Measurements from ENCODE around the gene ARHGAP4. TPM values are rescaled to one million over a fixed set of nuclear protein-coding genes. Genes with fewer than 3 reads are reported as not detected.

Gene ARHGAP4
- total and polyA plus RNA-seq, 2 of the 4 experiments (the other 2 are of a cell fraction) = 0.18 to 0.72 TPM

GRCh38 chrX:153965406-153965805 is 39.3 kb upstream of the ARHGAP4 start:
- Histone ChIP-seq H4K8ac (ENCODE audit: low read depth in 2 of 2, low read length in 2 of 2) (no peak overlapping the region), H4K5ac (ENCODE audit: low read depth, low read length) (no peak overlapping the region), H2AK9ac (replicated peaks; ENCODE audit: low read depth, low read length, poor library complexity) (no peak overlapping the region), H3K4me2 (ENCODE audit: low read depth, low read length) (no peak overlapping the region), H3K27me3 (ENCODE audit: control insufficient read depth, insufficient read depth, low read length) (no peaks in the 10 kb centered on the region), H3K36me3 (ENCODE audit: control insufficient read depth, insufficient read depth, low read length) (peaks cover 33% of the 10 kb centered on the region), H2AK5ac (ENCODE audit: low read depth, low read length) (no peak overlapping the region), H2AFZ (replicated peaks; ENCODE audit: low read length, poor library complexity) (no peak overlapping the region), H3K18ac (ENCODE audit: low read depth, low read length) (no peak overlapping the region), H3K4ac (ENCODE audit: low read depth, low read length) (no peak overlapping the region), H3K27ac (ENCODE audit: insufficient read depth, low read length) (no peak overlapping the region), H3K9me1 (ENCODE audit: insufficient read depth, low read length) (peaks cover 9% of the 10 kb centered on the region; the same call in 1 of the 2 replicates), H2BK5ac (ENCODE audit: low read depth, low read length, poor library complexity, severe bottlenecking) (no peak overlapping the region), H2BK120ac (ENCODE audit: low read depth, low read length) (no peak overlapping the region), H3K14ac (replicated peaks; ENCODE audit: low read depth, low read length) (no peak overlapping the region), H3K4me1 (ENCODE audit: control insufficient read depth, insufficient read depth, low read length) (peaks cover 18% of the 10 kb centered on the region), H2BK20ac (ENCODE audit: low read depth, low read length) (no peak overlapping the region), H2BK15ac (ENCODE audit: low read depth, low read length) (no peak overlapping the region), H3K79me1 (ENCODE audit: low read depth in 1 of 2, low read length in 2 of 2) (peaks cover 5 to 22% of the 10 kb centered on the region in 2 experiments; a peak in 3 of 4 replicates), H3K9ac (ENCODE audit: low read depth, low read length) (no peak overlapping the region), H4K91ac (ENCODE audit: insufficient read depth, low read depth, low read length) (no peak overlapping the region), H3K9me3 (ENCODE audit: control insufficient read depth, insufficient read depth, low read length) (no peaks in the 10 kb centered on the region), H3K23ac (ENCODE audit: low read depth, low read length) (no peak overlapping the region), H3K56ac (ENCODE audit: extremely low read depth, insufficient read depth, low read length) (no peak overlapping the region), H4K20me1 (ENCODE audit: insufficient read depth, low read length) (peaks cover 76% of the 10 kb centered on the region), H3K4me3 (ENCODE audit: insufficient read depth, low read depth, low read length) (no peak overlapping the region)
- POLR2A ChIA-PET (ENCODE audit: unreplicated experiment) = no interaction called here
- BruUV-seq (replicated peaks) = no TSS peak
- ATAC-seq (ENCODE audit: low read depth) (no peak), DNase-seq (no peak)
- in situ Hi-C loops (cut with MboI; ENCODE audit: low sequenced_read_pairs) (loop anchor here (10.0 kb wide), 1 partner anchor 201 kb away; the partner anchor contains the start of gene PLXNB3), dilution Hi-C loops (cut with HindIII; ENCODE audit: low sequenced_read_pairs, unreplicated experiment) (no loop called here), intact Hi-C loops (cut with micrococcal nuclease) (no loop called here)
- CTCF ChIA-PET = no interaction called here
- no CpG with 5 or more reads among the region's 5 CpGs for WGBS, 2 experiments (ENCODE audit: extremely low coverage in 2 of 2, insufficient read length in 1 of 2)
- TF ChIP-seq MAFK (IDR thresholded peaks at IDR 0.05; ENCODE audit: low read depth, low read length) (no peak), RFX5 (IDR thresholded peaks at IDR 0.05; ENCODE audit: low read depth, low read length) (no peak), FOS (IDR thresholded peaks at IDR 0.05; ENCODE audit: low read depth, low read length) (no peak), MAZ (IDR thresholded peaks at IDR 0.05; ENCODE audit: borderline replicate concordance, low read depth, low read length) (no peak), NFE2L2 (IDR thresholded peaks at IDR 0.05; ENCODE audit: low read depth, low read length) (no peak), CEBPB (IDR thresholded peaks at IDR 0.05; ENCODE audit: low read depth, low read length) (no peak), POLR2A (IDR thresholded peaks at IDR 0.05; ENCODE audit: low read depth, low read length) (no peak), BHLHE40 (IDR thresholded peaks at IDR 0.05; ENCODE audit: low read depth, low read length) (no peak), MXI1 (IDR thresholded peaks at IDR 0.05; ENCODE audit: borderline replicate concordance, low read depth, low read length) (no peak), SMC3 (IDR thresholded peaks at IDR 0.05; ENCODE audit: low read depth, low read length) (no peak), CHD1 (IDR thresholded peaks at IDR 0.05; ENCODE audit: low read depth, low read length) (no peak), RAD21 (IDR thresholded peaks at IDR 0.05; ENCODE audit: low read length) (no peak), RCOR1 (IDR thresholded peaks at IDR 0.05; ENCODE audit: insufficient replicate concordance, low read length) (no peak)
- TF ChIP-seq, protein P1, sequence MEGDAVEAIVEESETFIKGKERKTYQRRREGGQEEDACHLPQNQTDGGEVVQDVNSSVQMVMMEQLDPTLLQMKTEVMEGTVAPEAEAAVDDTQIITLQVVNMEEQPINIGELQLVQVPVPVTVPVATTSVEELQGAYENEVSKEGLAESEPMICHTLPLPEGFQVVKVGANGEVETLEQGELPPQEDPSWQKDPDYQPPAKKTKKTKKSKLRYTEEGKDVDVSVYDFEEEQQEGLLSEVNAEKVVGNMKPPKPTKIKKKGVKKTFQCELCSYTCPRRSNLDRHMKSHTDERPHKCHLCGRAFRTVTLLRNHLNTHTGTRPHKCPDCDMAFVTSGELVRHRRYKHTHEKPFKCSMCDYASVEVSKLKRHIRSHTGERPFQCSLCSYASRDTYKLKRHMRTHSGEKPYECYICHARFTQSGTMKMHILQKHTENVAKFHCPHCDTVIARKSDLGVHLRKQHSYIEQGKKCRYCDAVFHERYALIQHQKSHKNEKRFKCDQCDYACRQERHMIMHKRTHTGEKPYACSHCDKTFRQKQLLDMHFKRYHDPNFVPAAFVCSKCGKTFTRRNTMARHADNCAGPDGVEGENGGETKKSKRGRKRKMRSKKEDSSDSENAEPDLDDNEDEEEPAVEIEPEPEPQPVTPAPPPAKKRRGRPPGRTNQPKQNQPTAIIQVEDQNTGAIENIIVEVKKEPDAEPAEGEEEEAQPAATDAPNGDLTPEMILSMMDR (conservative IDR thresholded peaks at IDR 0.05; ENCODE audit: low read depth, low read length) = no peak
- TF ChIP-seq, protein P2, sequence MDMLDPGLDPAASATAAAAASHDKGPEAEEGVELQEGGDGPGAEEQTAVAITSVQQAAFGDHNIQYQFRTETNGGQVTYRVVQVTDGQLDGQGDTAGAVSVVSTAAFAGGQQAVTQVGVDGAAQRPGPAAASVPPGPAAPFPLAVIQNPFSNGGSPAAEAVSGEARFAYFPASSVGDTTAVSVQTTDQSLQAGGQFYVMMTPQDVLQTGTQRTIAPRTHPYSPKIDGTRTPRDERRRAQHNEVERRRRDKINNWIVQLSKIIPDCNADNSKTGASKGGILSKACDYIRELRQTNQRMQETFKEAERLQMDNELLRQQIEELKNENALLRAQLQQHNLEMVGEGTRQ (IDR thresholded peaks at IDR 0.05; ENCODE audit: low read depth, low read length) = no peak
- TF ChIP-seq, protein P3, sequence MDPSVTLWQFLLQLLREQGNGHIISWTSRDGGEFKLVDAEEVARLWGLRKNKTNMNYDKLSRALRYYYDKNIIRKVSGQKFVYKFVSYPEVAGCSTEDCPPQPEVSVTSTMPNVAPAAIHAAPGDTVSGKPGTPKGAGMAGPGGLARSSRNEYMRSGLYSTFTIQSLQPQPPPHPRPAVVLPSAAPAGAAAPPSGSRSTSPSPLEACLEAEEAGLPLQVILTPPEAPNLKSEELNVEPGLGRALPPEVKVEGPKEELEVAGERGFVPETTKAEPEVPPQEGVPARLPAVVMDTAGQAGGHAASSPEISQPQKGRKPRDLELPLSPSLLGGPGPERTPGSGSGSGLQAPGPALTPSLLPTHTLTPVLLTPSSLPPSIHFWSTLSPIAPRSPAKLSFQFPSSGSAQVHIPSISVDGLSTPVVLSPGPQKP (IDR thresholded peaks at IDR 0.05; ENCODE audit: borderline replicate concordance, low read depth, low read length) = no peak

All from IMR-90 (cell line).